ENCODE results near the gene NCK2. TPM values are rescaled to one million over a fixed set of nuclear protein-coding genes. Genes with fewer than 3 reads are reported as not detected.

The NCK2 gene
- 10 to 100 TPM; 77.1 to 79.8 TPM for total RNA-seq

GRCh38 chr2:105744909-105745853 lies at the start of gene NCK2:
Gene NCK2, plus strand, starts transcription at chr2:105744912. Its CDS starts 110,152 bp downstream, at chr2:105855064.

All from activated naive CD4-positive, alpha-beta T cell treated with anti-CD3 and anti-CD28 coated beads, Interleukin-2, amount 10 ng/mL, durations not matched to agents 5 hours and 36 hours (primary cell).